Upper lobe of left lung (tissue), 4 donors: ENCODE results near the gene RPS3.

Source experiments
- CTCF ChIP-seq, 6 experiments: fragments of 450-650 bp in 4 of 6; fragments of 200-600 bp in 2 of 6; sonication (generic) in 2 of 6; IDR thresholded peaks; one replicate each; pipeline ENCODE4 v1.5.1; 2016 to 2019; ENCODE audit warnings: antibody characterized with exemption in 6 of 6
- POLR2AphosphoS5 ChIP-seq, 2 donors: sonication (generic); formaldehyde crosslinking; IDR thresholded peaks; one replicate each; pipeline ENCODE4 v1.5.1; 2017; ENCODE audit warnings: antibody characterized with exemption in 2 of 2

GRCh38 chr11:75453916-75454655 is 54.8 kb downstream of the RPS3 start:
- no peak for TF ChIP-seq CTCF (IDR thresholded peaks at IDR 0.05)
- TF ChIP-seq POLR2AphosphoS5 (IDR thresholded peaks at IDR 0.05): peak in 1 of 2 donors; percentile 55
